Pericardium fibroblast (primary cell): ENCODE measurements around the gene LEF1. TPM values are rescaled to one million over a fixed set of nuclear protein-coding genes. Genes with fewer than 3 reads are reported as not detected.

Source experiments
- total RNA-seq: library from RNA; depleted of rRNA; stranded (reverse); fragments of >200 nt; gene quantifications from 2 replicates; pipeline ENCODE4 v1.2.3, GENCODE V29; 2015

LEF1 gene
- total RNA-seq: 0.93 TPM in 1 of 2 replicates, not detected in the other

GRCh38 chr4:108168671-108169523 is at the start of gene LEF1:
LEF1 (minus strand) TSS chr4:108168932; CDS start chr4:108167767, 1,165 bp downstream.

Other genes starting within 250 kb of the LEF1 start
- gene CYP2U1, start 237.4 kb downstream of the LEF1 start, total RNA-seq: 11.2 and 14.5 TPM in 2 replicates
- 15.2 and 15.4 TPM in 2 replicates for gene HADH, start 179.0 kb downstream of the LEF1 start, total RNA-seq